WTC11 (cell line): Measurements from ENCODE around the gene TGDS. TPM values are rescaled to one million over a fixed set of nuclear protein-coding genes. Genes with fewer than 3 reads are reported as not detected.

Source experiments
- ATAC-seq: fragments of 200-7000 bp; cut with Tn5 transposase; 2 replicates; pipeline ENCODE4 v1.10.0; 2021; ENCODE audit warnings: mild to moderate bottlenecking, moderate library complexity
- CTCF ChIA-PET: fragments of 300-600 bp; sonication (Branson Sonifier 250); formaldehyde crosslinking; loops from one replicate; lab custom pipeline; 2021; ENCODE audit warnings: antibody characterized with exemption; lab: Charles Lee
- POLR2A ChIA-PET: fragments of 350-600 bp; sonication (Branson Sonifier 250); formaldehyde crosslinking; loops from one replicate; lab custom pipeline; 2021; ENCODE audit warnings: antibody characterized with exemption; lab: Charles Lee
- DNase-seq: peaks from one replicate; pipeline ENCODE4 v3.0.0; 2021; ENCODE audit warnings: low spot score
- H3K27ac Mint-ChIP-seq: 2 replicates; pipeline ENCODE4 v1.8.0; 2021; ENCODE audit warnings: mixed read lengths
- H3K27me3 Mint-ChIP-seq: 2 replicates; pipeline ENCODE4 v1.8.0; 2021; ENCODE audit warnings: low read depth, mild to moderate bottlenecking, moderate library complexity, mixed read lengths
- H3K36me3 Mint-ChIP-seq: 2 replicates; pipeline ENCODE4 v1.8.0; 2021; ENCODE audit warnings: mixed read lengths
- H3K4me1 Mint-ChIP-seq: 2 replicates; pipeline ENCODE4 v1.8.0; 2022; ENCODE audit warnings: mixed read lengths
- H3K4me3 Mint-ChIP-seq: 2 replicates; pipeline ENCODE4 v1.8.0; 2021; ENCODE audit warnings: mild to moderate bottlenecking, moderate library complexity, mixed read lengths
- H3K9me3 Mint-ChIP-seq: 2 replicates; pipeline ENCODE4 v1.8.0; 2021; ENCODE audit warnings: mixed read lengths
- CREB1 ChIP-seq: sonication (generic); formaldehyde crosslinking; IDR thresholded peaks from 2 replicates; pipeline ENCODE4 v1.8.0; 2023; ENCODE audit warnings: mild to moderate bottlenecking, missing genetic modification reagents
- ELF4 ChIP-seq: sonication (generic); formaldehyde crosslinking; IDR thresholded peaks from 2 replicates; pipeline ENCODE4 v1.8.1; 2022; ENCODE audit warnings: low read depth, mild to moderate bottlenecking, moderate library complexity, missing genetic modification reagents
- EMX1 ChIP-seq: fragments of 250-450 bp; sonication (Bioruptor Pico); IDR thresholded peaks from 2 replicates; pipeline ENCODE4 v1.8.0; 2021; ENCODE audit warnings: mild to moderate bottlenecking
- ESRRA ChIP-seq: sonication (generic); formaldehyde crosslinking; IDR thresholded peaks from 2 replicates; pipeline ENCODE4 v1.8.1; 2022; ENCODE audit warnings: mild to moderate bottlenecking, missing genetic modification reagents, borderline replicate concordance
- ETV6 ChIP-seq: sonication (generic); formaldehyde crosslinking; IDR thresholded peaks from 2 replicates; pipeline ENCODE4 v1.8.1; 2022; ENCODE audit warnings: mild to moderate bottlenecking, missing genetic modification reagents
- GABPB1 ChIP-seq: sonication (generic); formaldehyde crosslinking; IDR thresholded peaks from 2 replicates; pipeline ENCODE4 v1.8.1; 2023; ENCODE audit warnings: mild to moderate bottlenecking, missing genetic modification reagents
- JUN ChIP-seq: sonication (generic); formaldehyde crosslinking; IDR thresholded peaks from 2 replicates; pipeline ENCODE4 v1.8.0; 2023; ENCODE audit warnings: mild to moderate bottlenecking, missing genetic modification reagents
- NFE2L1 ChIP-seq: sonication (generic); formaldehyde crosslinking; IDR thresholded peaks from 2 replicates; pipeline ENCODE4 v1.8.1; 2023; ENCODE audit warnings: missing genetic modification reagents
- PRRX2 ChIP-seq: fragments of 250-450 bp; sonication (Bioruptor Pico); IDR thresholded peaks from 2 replicates; pipeline ENCODE4 v1.8.0; 2021; ENCODE audit warnings: mild to moderate bottlenecking
- SOX15 ChIP-seq: fragments of 250-450 bp; sonication (Bioruptor Pico); IDR thresholded peaks from 2 replicates; pipeline ENCODE4 v1.9.0; 2021; ENCODE audit warnings: mild to moderate bottlenecking
- ZNF121 ChIP-seq: sonication (generic); formaldehyde crosslinking; IDR thresholded peaks from 2 replicates; pipeline ENCODE4 v1.8.0; 2023; ENCODE audit warnings: missing genetic modification reagents
- ZNF416 ChIP-seq: fragments of 250-450 bp; sonication (Bioruptor Pico); IDR thresholded peaks from 2 replicates; pipeline ENCODE4 v1.9.0; 2021; ENCODE audit warnings: mild to moderate bottlenecking, inconsistent platforms
- ZNF671 ChIP-seq: fragments of 250-450 bp; sonication (Bioruptor Pico); IDR thresholded peaks from 2 replicates; pipeline ENCODE4 v1.8.0; 2021; ENCODE audit warnings: mild to moderate bottlenecking
- total RNA-seq: library from RNA; stranded (reverse); gene quantifications from 3 replicates; pipeline ENCODE4 v1.2.3, GENCODE V29; 2021
- TF ChIP-seq, protein P1 (sequence below): sonication (generic); formaldehyde crosslinking; IDR thresholded peaks from 2 replicates; pipeline ENCODE4 v1.8.0; 2022; ENCODE audit warnings: mild to moderate bottlenecking, missing genetic modification reagents
- TF ChIP-seq, protein P2 (sequence below): sonication (generic); formaldehyde crosslinking; IDR thresholded peaks from 2 replicates; pipeline ENCODE4 v1.8.1; 2023; ENCODE audit warnings: mild to moderate bottlenecking, missing genetic modification reagents
- TF ChIP-seq, protein P3 (sequence below): sonication (generic); formaldehyde crosslinking; IDR thresholded peaks from 2 replicates; pipeline ENCODE4 v1.8.1; 2022; ENCODE audit warnings: missing genetic modification reagents, borderline replicate concordance
- TF ChIP-seq, protein P4 (sequence below): fragments of 250-450 bp; sonication (Bioruptor Pico); IDR thresholded peaks from 2 replicates; pipeline ENCODE4 v1.9.0; 2021; ENCODE audit warnings: mild to moderate bottlenecking
- TF ChIP-seq, protein P5 (sequence below): sonication (generic); formaldehyde crosslinking; IDR thresholded peaks from 2 replicates; pipeline ENCODE4 v1.8.1; 2023; ENCODE audit warnings: mild to moderate bottlenecking, missing genetic modification reagents
- TF ChIP-seq, protein P6 (sequence below): sonication (generic); formaldehyde crosslinking; IDR thresholded peaks from 2 replicates; pipeline ENCODE4 v1.8.0; 2022; ENCODE audit warnings: mild to moderate bottlenecking, missing genetic modification reagents
- TF ChIP-seq, protein P7 (sequence below): fragments of 250-450 bp; sonication (Bioruptor Pico); IDR thresholded peaks from 2 replicates; pipeline ENCODE4 v1.9.0; 2021; ENCODE audit warnings: mild to moderate bottlenecking, borderline replicate concordance
- TF ChIP-seq, protein P8 (sequence below): sonication (generic); formaldehyde crosslinking; conservative IDR thresholded peaks from 2 replicates; pipeline ENCODE4 v1.8.1; 2022; ENCODE audit warnings: mild to moderate bottlenecking, missing genetic modification reagents

Gene TGDS
- total RNA-seq, 1 experiment from 2014 or later: 12.5 TPM

DNA sequence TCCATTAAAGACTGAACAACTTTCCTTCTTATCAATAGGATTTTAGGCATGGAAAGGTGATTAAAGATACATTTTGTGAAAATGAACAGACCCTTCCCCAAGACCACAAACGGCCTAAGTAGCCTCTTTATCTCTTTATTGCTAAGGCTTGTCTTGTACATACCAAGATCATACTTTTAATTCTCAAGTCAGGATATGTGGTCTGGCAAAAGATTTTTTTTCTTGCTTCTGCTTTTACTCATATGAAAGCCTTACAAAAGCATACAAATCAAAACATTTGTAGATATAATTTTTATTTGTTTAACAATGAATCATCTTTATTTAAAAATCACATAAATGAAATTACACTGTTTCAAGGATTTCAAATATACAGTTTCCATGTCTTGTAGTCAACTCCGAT is 35.8 kb downstream of the TGDS start:
- TF ChIP-seq ZNF671 (CRISPR knock-in tag) (no peak), PRRX2 (CRISPR knock-in tag) (no peak), ZNF121 (CRISPR knock-in tag) (no peak), ELF4 (CRISPR knock-in tag) (no peak), ESRRA (CRISPR knock-in tag) (no peak), EMX1 (CRISPR knock-in tag) (no peak), CREB1 (CRISPR knock-in tag) (no peak)
- TF ChIP-seq, protein P1, sequence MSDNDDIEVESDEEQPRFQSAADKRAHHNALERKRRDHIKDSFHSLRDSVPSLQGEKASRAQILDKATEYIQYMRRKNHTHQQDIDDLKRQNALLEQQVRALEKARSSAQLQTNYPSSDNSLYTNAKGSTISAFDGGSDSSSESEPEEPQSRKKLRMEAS: no peak
- TF ChIP-seq, protein P2, sequence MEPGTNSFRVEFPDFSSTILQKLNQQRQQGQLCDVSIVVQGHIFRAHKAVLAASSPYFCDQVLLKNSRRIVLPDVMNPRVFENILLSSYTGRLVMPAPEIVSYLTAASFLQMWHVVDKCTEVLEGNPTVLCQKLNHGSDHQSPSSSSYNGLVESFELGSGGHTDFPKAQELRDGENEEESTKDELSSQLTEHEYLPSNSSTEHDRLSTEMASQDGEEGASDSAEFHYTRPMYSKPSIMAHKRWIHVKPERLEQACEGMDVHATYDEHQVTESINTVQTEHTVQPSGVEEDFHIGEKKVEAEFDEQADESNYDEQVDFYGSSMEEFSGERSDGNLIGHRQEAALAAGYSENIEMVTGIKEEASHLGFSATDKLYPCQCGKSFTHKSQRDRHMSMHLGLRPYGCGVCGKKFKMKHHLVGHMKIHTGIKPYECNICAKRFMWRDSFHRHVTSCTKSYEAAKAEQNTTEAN (CRISPR knock-in tag): no peak
- TF ChIP-seq, protein P3, sequence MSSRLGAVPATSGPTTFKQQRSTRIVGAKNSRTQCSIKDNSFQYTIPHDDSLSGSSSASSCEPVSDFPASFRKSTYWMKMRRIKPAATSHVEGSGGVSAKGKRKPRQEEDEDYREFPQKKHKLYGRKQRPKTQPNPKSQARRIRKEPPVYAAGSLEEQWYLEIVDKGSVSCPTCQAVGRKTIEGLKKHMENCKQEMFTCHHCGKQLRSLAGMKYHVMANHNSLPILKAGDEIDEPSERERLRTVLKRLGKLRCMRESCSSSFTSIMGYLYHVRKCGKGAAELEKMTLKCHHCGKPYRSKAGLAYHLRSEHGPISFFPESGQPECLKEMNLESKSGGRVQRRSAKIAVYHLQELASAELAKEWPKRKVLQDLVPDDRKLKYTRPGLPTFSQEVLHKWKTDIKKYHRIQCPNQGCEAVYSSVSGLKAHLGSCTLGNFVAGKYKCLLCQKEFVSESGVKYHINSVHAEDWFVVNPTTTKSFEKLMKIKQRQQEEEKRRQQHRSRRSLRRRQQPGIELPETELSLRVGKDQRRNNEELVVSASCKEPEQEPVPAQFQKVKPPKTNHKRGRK (CRISPR knock-in tag): no peak
- TF ChIP-seq, protein P4, sequence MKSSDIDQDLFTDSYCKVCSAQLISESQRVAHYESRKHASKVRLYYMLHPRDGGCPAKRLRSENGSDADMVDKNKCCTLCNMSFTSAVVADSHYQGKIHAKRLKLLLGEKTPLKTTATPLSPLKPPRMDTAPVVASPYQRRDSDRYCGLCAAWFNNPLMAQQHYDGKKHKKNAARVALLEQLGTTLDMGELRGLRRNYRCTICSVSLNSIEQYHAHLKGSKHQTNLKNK (CRISPR knock-in tag): no peak
- TF ChIP-seq, protein P5, sequence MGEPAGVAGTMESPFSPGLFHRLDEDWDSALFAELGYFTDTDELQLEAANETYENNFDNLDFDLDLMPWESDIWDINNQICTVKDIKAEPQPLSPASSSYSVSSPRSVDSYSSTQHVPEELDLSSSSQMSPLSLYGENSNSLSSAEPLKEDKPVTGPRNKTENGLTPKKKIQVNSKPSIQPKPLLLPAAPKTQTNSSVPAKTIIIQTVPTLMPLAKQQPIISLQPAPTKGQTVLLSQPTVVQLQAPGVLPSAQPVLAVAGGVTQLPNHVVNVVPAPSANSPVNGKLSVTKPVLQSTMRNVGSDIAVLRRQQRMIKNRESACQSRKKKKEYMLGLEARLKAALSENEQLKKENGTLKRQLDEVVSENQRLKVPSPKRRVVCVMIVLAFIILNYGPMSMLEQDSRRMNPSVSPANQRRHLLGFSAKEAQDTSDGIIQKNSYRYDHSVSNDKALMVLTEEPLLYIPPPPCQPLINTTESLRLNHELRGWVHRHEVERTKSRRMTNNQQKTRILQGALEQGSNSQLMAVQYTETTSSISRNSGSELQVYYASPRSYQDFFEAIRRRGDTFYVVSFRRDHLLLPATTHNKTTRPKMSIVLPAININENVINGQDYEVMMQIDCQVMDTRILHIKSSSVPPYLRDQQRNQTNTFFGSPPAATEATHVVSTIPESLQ (CRISPR knock-in tag): no peak
- TF ChIP-seq, protein P6, sequence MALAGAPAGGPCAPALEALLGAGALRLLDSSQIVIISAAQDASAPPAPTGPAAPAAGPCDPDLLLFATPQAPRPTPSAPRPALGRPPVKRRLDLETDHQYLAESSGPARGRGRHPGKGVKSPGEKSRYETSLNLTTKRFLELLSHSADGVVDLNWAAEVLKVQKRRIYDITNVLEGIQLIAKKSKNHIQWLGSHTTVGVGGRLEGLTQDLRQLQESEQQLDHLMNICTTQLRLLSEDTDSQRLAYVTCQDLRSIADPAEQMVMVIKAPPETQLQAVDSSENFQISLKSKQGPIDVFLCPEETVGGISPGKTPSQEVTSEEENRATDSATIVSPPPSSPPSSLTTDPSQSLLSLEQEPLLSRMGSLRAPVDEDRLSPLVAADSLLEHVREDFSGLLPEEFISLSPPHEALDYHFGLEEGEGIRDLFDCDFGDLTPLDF: no peak
- TF ChIP-seq, protein P7, sequence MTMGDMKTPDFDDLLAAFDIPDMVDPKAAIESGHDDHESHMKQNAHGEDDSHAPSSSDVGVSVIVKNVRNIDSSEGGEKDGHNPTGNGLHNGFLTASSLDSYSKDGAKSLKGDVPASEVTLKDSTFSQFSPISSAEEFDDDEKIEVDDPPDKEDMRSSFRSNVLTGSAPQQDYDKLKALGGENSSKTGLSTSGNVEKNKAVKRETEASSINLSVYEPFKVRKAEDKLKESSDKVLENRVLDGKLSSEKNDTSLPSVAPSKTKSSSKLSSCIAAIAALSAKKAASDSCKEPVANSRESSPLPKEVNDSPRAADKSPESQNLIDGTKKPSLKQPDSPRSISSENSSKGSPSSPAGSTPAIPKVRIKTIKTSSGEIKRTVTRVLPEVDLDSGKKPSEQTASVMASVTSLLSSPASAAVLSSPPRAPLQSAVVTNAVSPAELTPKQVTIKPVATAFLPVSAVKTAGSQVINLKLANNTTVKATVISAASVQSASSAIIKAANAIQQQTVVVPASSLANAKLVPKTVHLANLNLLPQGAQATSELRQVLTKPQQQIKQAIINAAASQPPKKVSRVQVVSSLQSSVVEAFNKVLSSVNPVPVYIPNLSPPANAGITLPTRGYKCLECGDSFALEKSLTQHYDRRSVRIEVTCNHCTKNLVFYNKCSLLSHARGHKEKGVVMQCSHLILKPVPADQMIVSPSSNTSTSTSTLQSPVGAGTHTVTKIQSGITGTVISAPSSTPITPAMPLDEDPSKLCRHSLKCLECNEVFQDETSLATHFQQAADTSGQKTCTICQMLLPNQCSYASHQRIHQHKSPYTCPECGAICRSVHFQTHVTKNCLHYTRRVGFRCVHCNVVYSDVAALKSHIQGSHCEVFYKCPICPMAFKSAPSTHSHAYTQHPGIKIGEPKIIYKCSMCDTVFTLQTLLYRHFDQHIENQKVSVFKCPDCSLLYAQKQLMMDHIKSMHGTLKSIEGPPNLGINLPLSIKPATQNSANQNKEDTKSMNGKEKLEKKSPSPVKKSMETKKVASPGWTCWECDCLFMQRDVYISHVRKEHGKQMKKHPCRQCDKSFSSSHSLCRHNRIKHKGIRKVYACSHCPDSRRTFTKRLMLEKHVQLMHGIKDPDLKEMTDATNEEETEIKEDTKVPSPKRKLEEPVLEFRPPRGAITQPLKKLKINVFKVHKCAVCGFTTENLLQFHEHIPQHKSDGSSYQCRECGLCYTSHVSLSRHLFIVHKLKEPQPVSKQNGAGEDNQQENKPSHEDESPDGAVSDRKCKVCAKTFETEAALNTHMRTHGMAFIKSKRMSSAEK: no peak
- DNase-seq (no peak), ATAC-seq (no peak)
- H3K36me3 Mint-ChIP-seq: peaks cover 7% of the 10 kb centered on the region
- no peak overlapping the region for H3K27ac Mint-ChIP-seq
- H3K27me3 Mint-ChIP-seq: no peaks in the 10 kb centered on the region
- peaks cover 9% of the 10 kb centered on the region for H3K9me3 Mint-ChIP-seq
- ChIA-PET CTCF (interaction anchor here (1.2 kb wide), 1 partner anchor 58 kb away, joined by 4 read pairs; no protein-coding TSS in a partner anchor), POLR2A (no interaction called here)
- H3K4me1 Mint-ChIP-seq: peaks cover 8% of the 10 kb centered on the region
- H3K4me3 Mint-ChIP-seq: no peak overlapping the region

DNA sequence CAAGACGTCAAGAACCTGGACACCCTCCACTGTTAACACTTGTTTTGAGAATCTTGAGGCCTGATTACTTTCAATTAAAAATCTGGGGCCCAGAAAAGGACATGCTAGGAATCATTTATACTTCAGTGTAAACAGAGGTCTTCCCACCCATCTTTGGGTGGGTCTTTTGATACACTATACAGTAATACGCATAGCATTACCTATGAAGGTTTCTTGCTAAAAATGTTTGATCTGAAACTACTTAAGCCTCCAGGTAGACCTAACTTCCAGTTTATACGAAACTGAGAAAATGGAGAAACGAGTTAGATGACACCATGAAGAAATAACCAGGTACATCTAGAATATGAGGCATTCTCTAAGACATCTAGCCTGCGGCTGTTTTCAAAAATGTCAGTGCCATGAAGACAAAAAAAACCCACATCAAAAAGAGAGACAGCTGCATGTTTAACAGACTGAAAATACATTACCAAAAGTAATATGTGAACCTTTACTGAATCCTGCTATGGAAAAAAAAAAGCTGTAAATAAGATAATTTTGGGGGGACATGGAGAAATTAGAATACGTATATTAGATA is 36.6 kb downstream of the TGDS start:
- no peak overlapping the region for H3K27ac Mint-ChIP-seq
- ATAC-seq: no peak
- H3K36me3 Mint-ChIP-seq: peaks cover 7% of the 10 kb centered on the region
- CTCF ChIA-PET: no interaction called here
- H3K4me1 Mint-ChIP-seq: peaks cover 5% of the 10 kb centered on the region; the same call in 1 of the 2 replicates
- no peak for DNase-seq
- POLR2A ChIA-PET: no interaction called here
- no peaks in the 10 kb centered on the region for H3K27me3 Mint-ChIP-seq
- no peak overlapping the region for H3K4me3 Mint-ChIP-seq
- H3K9me3 Mint-ChIP-seq: peaks cover 9% of the 10 kb centered on the region
- TF ChIP-seq NFE2L1 (CRISPR knock-in tag) (no peak), JUN (CRISPR knock-in tag) (no peak), GABPB1 (CRISPR knock-in tag) (no peak), ETV6 (CRISPR knock-in tag) (no peak), EMX1 (CRISPR knock-in tag) (no peak), ZNF416 (CRISPR knock-in tag) (no peak), ELF4 (CRISPR knock-in tag) (no peak), SOX15 (CRISPR knock-in tag) (no peak)
- TF ChIP-seq, protein P8, sequence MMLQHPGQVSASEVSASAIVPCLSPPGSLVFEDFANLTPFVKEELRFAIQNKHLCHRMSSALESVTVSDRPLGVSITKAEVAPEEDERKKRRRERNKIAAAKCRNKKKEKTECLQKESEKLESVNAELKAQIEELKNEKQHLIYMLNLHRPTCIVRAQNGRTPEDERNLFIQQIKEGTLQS: no peak
- TF ChIP-seq, protein P3 (CRISPR knock-in tag): no peak
